HG03175 (cell line): Measurements from ENCODE around the gene PRRT1.
"Not testable (repeated sequence)": the region's sequence is repeated elsewhere in the genome, so short reads cannot be mapped to it uniquely, and the experiment has no call there.

Experiments used
- ATAC-seq: cut with Tn5 transposase; IDR thresholded peaks from one replicate; pipeline ENCODE4 v1.9.1; 2021; ENCODE audit warnings: mild to moderate bottlenecking, moderate library complexity; ENCODE audit not compliant: unreplicated experiment

PRRT1 gene

DNA sequence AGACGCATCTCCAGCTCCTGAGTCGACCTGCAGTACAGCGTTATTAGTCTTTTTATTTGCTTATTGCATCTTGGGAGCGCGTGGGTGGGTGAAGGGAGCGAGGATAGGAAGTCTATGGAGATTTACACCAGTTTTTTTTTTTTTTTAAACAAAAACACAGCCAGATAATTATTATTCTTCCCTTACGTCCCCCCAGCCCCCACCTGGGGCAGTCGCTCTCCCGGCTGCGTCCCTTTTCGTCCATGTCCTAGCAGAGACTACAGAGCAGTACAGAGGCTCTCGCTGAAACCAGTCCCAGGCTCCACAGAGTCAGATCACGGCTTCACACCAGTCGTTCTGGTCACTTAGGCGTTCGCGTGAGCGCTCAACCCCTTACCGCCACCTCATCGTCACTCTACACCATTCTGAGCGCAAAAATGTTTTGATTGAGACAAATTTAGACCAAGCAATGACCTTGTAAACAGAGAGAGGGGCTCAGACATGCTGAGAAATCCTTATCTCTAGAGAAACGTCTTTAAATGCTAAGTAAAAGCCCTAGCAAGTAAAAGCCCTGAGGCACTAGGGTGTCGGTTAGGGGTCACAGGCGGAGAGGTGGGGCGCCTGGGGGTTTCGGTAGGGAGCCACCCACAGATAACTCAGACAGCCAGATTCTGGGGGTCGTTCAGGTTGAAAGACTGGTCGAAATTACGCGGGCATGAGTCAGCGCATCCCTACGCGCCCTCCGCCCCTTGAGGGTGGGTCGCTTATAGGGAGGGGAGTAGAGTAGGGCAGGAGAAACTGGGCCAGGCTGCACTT lies 1.2 kb upstream of the PRRT1 start:
- no peak for ATAC-seq

DNA sequence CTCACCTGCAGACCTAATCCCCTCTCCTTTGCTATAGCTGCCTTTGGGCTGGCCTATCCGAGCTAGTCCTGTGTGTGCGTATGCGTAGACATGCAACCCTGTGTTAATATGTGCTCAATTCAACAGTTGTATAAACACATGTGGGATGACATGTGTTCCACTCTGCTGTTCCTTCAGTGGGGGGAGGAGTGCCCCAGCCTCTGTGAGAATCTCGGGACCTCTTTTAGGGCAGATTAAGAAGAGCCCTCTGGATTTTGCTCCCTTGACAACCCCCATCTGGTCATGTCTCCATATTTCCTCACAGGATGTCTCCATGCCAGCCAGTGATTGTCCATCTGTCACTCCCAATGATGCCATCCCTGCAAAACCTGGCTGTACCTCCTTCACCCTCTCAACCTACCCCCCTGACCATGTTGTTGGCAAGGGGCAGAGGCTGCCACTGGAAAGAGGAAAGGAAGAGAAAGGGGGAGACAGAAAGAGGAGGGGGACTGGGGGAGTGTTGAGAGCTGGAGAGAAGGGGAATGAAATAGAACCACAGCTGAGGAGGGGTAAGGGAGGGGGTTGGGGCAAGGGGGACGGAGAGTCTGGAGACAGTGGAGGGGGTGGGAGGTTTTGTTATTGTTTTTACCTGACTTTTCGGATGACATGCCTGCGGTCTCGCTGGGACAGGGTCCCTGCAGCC lies 417 bp downstream of the PRRT1 start:
- no peak for ATAC-seq

DNA sequence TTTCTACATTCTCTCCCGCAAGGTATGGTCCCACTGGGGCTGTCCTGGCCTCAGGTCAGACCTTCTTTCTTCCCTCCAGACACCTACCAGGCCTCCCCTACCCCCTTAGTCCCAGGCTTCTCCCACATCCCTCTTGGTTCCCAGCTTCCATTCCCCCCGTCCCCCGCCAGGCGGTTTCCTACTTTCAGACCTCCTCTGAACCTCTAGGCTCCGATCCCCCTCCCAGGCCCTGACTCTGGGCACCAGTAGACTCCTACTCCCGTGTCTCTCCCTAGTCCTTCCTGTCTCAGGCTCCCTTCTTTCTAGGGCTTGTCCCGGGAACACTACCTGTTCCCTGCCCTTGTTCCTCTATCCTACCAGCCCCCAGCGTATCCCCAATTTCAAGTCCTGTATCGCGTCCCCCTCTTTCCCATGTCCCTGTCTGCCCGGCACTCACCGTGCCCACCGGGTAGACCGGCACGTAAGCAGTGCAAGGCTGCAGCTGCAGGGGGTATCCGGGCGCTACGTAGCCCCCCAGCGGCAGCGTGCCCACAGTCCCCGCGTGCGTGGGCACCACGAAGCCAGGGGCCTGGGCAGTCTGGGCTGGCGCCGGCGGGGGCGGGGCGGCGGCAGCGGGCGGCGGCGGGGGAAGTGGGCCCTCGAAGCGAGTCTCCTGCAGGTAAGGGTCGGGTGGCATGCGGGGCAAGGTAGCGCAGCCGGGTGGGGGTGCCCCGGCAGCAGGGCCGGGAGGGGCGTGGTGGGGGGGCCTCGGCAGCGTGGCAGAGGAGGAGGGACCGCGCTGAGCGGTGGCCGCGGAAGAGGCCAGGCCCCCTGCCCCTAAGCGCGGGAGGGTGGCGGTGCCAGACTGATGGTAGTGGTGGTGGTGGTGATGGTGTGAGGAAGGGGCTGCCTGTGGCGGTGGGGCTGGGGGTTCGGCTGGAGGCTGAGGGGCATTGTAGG lies 1.5 kb downstream of the PRRT1 start:
- no peak for ATAC-seq

DNA sequence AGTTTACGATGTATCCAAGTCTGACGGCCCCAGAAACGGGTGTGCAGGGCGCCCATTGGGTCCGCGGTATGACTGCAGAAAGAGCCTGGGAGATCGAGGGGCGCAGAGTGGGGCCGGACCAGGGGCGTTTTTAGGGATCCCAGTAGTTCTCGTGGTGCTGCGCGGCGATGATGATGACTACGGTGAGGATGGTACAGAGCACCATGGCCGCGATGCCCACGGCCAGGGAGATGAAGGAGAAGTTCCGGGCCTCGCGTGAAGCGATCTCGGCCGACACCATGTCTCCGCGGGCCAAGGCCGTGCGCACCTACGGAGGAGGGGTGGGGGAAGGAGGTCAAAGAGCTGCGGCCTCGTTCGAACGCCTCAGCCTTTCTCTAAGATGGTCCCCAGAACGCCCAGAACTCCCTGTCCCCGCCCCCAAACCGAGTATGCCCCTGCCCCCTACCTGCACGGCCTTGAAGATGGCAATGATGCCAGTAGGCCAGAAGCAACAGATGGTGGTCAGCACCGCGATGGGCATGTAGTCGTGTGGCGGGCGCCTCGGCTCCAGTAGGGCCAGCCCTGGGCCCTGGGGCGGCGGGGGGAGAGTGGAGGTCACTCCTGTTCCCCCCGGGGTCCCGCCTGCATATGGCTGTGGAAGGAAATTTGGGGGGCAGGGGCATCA lies 2.5 kb downstream of the PRRT1 start:
- no peak for ATAC-seq

DNA sequence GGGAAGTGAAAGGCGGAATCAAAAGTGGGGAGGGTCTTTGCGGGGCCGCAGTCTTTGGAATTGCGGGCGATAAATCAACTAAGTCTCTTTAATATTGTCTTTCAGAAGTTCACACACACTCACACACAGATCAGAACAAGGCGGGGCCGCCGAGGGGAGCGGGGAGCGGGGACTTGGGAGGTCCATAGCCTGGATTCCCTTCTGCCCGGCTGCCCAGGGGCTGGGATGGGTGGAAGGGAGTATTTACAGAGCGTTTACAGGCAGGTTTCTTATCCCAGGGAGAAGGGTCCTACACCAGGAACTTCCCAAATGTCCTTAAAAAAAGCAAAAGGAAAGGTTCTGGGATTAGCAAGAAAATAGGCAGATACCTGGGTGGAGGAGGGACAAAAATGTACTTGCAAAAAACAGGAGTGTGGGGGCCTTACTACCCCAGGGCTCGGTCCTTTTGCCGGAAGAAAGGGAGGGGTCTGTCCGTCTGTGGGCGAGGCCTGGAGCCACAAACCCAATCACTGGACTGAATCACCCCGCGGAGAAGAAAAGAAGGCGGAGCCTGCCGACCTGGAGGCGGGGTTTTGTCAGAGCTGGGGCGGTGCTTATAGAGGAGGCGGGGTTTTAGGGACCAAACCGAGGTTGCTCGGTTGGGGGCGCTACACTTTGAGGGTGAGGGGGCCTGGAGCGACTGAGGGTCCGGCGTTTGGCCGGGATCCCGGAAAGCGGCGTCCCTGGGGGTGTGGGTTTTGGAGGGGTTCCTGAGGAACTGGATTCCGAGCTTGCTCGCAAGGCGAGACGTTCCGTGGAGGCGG lies 3.2 kb downstream of the PRRT1 start:
- ATAC-seq: no peak

DNA sequence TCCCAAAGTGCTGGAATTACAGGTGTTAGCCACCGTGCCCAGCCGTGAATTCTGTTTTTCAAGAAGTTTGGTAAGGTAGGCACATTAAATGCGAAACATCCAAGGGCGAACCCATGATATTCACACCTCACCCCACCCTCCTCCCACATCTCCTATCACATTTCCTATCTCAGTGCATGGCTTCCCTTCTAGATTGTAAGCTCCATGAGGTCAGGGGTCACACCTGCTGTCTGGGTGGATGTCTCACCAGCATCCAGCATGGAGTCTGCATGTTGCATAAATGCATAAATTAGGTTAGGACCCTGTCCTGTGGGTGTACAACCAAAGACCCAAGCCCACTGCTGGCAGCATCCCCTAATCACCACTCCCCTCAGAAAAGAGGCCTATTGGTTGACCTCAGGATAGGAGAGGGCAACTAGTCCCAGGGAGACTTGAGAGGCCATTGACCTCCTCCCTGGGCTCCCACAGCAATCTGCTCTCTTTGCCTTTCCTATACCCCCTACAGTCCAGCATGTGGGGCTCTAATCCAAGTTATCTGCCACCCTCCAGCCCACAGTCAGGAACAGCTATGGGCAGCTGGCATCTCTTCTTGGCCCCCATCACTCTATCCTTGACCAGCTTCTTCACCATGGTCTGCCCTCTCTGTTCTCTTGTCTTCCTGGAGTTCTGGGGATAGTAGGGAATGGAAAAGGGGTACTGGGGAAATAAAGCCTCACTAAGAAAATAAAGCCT lies 4.2 kb downstream of the PRRT1 start:
- ATAC-seq: no peak

DNA sequence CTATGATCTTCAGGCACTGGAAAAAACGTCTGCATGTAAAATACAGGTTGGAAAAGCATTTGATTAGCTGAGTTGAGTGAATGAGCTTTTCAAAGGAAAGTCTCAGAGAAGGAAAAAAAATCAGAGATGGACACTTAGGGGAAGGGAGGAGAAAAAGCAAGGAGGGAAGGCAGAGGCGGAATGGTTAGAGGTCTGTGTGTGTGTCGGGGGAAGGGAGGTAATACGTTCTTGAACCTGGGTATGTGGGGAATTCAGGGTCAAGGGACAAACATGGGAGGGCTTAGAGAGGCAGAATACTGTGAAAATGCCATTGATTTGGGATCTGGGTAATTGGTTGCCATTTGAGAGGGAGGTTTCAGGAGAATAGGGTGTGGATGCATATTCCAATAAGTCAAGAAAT lies 5.1 kb downstream of the PRRT1 start:
- no peak for ATAC-seq

DNA sequence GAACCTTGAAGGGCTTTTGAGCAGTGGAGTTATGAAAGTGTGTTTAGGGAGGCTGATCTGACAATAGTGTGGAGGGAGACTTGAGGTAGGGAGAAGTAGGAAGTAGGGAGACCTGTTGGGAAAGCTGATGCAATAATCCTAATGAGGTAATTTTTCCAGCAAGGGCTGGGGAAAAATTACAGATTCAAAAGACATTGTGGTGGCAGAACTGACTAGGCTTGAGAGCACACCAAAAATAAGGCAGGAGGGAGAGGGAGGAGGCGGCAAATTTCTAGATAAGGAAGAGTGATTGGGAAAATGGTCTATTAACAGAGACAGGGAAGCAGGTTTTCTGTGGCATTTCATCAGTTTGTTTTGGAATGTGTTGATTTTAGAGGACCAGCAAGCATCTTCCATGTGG lies 5.5 kb downstream of the PRRT1 start:
- no peak for ATAC-seq

DNA sequence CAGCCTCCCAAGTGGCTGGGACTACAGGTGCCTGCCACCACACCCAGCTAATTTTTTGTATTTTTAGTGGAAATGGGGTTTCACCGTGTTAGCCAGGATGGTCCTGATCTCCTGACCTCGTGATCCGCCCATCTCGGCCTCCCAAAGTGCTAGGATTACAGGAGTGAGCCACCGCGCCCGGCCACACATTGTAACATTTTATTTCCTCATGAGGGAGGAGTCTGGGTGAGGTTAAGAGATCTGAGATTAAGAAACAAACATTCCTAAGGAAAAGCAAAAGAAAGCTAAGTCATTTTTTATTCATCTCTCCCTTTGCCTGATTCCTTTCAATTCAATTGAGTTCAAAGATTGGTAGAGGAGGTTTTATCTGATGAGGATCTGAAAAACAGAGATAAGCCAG lies 7.5 kb downstream of the PRRT1 start:
- ATAC-seq: not testable (repeated sequence)

DNA sequence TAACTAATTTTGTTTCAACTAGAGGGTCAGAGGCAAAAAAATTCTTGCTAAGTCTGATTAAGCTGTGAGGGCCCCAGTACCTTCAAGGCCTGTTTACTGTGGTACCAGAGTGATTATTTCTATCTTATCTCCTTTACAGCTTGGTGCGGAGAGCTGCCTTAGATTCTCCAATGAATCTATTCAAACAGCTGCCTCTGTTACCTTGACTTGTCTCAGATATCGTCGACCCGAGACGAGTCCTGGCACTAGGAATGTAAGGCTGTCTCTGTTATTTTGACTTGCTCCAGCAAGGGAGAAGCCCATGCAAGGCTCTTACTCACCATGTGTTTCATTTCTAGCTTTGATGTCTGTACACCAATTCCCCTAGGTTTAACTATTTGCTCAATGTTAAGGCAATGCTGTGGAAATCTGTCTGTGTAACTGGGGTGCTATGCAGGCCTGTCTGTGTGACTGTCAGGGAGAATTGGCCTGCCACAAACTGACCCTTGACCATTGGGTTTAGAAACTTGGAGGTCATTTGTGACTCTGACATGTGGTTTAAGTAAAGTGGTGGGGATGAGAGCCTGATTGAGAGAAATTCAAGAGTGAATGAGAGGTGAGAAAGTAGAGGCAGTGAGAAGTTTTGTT lies 11.2 kb downstream of the PRRT1 start:
- ATAC-seq: no peak

DNA sequence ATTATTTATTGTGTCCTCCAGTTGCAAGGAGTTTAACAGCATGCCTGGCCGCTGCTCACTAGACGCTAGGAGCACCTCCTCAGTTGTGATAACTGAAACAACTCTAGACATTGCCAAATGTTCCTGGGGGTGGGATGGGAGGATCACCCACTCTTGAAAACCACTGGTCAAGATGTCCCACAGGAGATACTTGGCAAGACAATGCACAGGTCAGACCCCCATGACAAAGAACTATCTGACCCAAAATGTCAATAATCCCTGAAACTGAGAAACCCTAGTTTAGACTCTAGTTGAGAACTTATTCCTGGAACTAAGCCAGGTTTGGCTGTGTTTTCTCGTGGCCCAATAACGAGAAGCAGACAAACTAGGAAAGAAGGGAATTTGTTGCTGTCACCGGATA lies 12.1 kb downstream of the PRRT1 start:
- ATAC-seq: no peak

DNA sequence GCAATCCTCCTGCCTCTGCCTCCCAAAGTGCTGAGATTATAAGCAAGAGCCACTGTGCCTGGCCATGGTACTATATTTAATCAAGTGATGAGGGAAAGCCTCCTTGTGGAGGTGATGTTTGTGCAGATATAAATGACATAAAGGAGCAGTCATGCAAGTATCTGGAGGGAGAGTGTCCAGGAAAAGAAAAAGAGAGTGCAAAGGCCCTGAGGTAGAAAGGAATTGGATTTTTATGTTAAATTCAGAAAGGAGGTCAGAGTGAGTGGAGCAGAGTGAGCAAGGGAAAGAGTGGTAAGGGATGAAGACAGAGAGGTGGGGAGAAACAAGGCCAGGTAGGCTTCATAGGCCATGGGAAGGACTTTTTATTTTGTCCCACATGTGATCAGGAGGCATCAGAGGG lies 14.3 kb downstream of the PRRT1 start:
- no peak for ATAC-seq

DNA sequence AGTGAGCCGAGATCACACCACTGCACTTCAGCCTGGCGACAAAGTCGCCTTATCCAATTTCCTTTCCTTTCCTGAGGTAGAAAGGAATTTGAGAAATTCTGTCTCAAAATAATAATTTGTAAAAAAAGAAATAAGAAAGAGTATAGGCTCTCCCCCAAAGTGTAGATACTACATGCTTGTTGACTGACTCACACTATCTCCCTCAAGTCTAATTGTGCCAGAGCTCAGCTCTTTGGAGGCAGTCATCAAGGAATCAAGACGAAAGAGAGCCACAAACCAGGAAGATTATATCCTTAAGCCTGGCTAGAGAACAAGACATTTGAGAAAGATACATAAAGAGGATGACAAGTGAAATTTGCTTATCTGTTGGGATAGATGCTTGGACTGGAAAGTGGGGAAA lies 18.0 kb downstream of the PRRT1 start:
- no peak for ATAC-seq

DNA sequence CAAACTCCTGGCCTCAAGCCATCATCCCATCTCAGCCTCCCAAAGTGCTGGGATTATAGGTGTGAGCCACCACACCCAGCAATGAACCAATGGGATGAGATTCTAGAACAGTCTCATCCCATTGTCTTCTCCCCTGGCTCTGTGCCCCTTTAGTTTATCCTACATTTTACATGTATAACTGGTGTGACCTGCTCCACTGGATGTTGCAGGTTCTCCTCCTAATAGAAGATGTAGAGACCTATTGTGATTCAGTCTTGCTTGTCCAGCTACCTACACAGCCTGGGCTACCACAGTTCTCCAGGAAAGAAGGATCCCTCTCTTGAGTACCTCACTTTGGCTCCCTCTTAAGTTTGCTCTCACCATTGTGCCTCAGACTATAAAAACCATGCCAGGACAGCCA lies 19.6 kb downstream of the PRRT1 start:
- no peak for ATAC-seq

DNA sequence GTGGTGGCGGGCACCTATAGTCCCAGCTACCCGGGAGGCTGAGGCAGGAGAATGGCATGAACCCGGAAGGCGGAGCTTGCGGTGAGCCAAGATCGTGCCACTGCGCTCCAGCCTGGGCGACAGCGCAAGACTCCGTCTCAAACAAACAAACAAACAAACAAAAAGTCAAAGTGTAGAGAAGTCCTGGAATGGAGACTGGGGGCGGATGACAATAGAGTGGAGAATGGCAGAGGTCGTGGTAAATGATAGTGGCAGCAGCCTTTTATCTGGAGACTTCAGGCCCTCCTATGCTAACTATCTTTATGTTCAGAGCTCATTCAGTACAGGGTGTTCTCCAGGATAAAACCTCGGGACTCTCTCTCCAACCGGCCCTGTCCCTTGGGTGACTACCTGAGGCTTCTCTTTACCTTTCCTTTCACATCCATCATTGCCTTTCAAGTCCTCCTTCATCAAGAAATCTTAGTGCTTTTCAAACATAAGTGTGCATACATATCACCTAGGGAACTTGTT lies 20.2 kb downstream of the PRRT1 start:
- ATAC-seq: no peak

DNA sequence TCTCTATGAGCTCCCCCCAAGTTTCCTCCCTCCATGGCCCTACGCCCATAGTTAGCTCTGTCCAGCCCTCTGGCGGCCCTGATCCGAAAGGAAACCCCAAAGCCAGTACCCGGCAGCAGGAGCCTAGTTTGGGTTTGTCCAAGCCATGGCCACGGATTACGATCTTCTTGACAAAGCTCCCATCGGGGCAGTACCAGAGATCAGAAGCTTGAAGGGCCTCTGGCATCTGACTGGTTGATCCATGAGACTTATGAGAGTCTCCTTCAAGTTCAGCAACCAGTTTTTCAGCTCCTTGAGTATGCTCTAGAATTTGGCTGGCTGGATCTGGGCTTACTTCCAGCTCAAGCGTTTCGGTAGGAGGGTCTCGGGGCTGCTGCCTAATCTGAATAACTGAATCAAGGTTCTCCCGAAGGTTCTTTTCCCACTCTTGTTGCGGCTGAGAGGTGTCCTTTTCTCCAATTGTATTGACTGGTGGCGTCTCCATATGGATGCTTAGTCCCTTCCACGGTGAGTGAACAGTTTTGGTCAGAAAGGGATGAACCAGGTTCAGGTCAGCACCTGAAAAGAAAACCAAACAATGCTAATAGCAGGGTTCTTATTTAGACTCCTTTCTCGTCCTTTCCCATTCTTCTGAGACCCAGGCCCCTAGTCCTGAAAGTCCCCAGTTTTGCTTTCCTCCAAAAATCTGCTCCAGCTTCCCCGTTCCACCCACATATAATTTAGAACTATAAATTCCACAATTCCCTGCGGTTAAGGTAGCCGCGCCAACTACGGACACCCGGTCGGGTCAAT lies 22.2 kb downstream of the PRRT1 start:
- ATAC-seq: no peak

DNA sequence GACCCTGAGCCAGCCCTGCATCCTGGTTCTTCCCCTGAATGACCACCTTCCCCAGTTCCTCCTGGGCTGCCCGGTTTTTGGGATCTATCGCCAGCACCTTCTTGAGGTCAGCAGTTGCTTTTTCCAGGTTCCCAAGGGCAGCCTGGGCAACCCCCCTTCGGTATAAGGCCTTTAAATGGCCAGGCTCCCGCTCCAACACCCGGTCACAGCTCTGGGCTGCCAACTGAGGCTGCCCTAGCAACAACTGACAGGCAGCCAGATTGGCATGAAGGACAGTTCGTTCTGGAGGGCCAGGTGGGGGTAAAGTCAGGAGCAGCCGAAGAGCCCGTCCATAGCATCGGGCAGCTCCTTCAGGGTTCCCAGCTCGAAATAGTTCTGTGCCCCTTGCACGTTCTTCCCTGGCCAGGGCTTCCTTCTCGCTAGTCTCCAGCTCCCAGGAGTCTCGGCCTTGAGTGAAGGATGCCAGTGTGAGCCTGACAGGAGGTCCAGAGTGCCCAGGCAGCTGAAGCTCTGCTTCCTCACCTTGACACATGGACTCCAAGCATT lies 22.9 kb downstream of the PRRT1 start:
- no peak for ATAC-seq
